Fibroblast of villous mesenchyme (primary cell): ENCODE data around the gene HKDC1. TPM values are rescaled to one million over a fixed set of nuclear protein-coding genes. Genes with fewer than 3 reads are reported as not detected.

ENCODE experiments used
- DNase-seq: peaks from one replicate; pipeline ENCODE4 v3.0.0-alpha.2; 2010; ENCODE audit warnings: low read depth
- H3K4me3 ChIP-seq: 2 replicates; pipeline ENCODE4 v1.5.1; 2011; ENCODE audit warnings: low read depth, mild to moderate bottlenecking, low read length
- CTCF ChIP-seq: IDR thresholded peaks from 2 replicates; pipeline ENCODE4 v1.5.1; 2012; ENCODE audit warnings: low read depth, mild to moderate bottlenecking, low read length; ENCODE audit not compliant: insufficient read depth
- total RNA-seq: library from RNA; depleted of rRNA; stranded (reverse); fragments of >200 nt; gene quantifications from 2 replicates; pipeline ENCODE4 v1.2.3, GENCODE V29; 2012

The HKDC1 gene
- total RNA-seq, 1 donor, result 0.43 TPM

GRCh38 chr10:69311309-69311708 lies 91.2 kb downstream of the HKDC1 start:
- no peak for TF ChIP-seq CTCF
- DNase-seq, result no peak
- no peak overlapping the region for H3K4me3 ChIP-seq

- DNase-seq, result no peak
- TF ChIP-seq CTCF, result no peak
- no peak overlapping the region for H3K4me3 ChIP-seq
Measured at GRCh38 chr10:69312528-69312927, 92.4 kb downstream of the HKDC1 start.

GRCh38 chr10:69315100-69315542 lies 95.0 kb downstream of the HKDC1 start:
- H3K4me3 ChIP-seq, result no peak overlapping the region
- no peak for TF ChIP-seq CTCF
- DNase-seq, result no peak

- no peak overlapping the region for H3K4me3 ChIP-seq
- DNase-seq, result no peak
- TF ChIP-seq CTCF, result no peak
Measured at GRCh38 chr10:69315610-69316312, 95.6 kb downstream of the HKDC1 start.

- H3K4me3 ChIP-seq, result no peak overlapping the region
- TF ChIP-seq CTCF, result no peak
- DNase-seq, result peak; percentile 33
Measured at GRCh38 chr10:69316313-69317059, 96.4 kb downstream of the HKDC1 start.

Other genes starting within 250 kb of the HKDC1 start
- gene KIFBP, start 231.5 kb upstream of the HKDC1 start, total RNA-seq, result 42.5 and 74.7 TPM in 2 replicates
- gene SRGN, start 132.2 kb upstream of the HKDC1 start, total RNA-seq, result 112 and 221 TPM in 2 replicates
- 24.8 and 38.9 TPM in 2 replicates for gene VPS26A, start 96.2 kb upstream of the HKDC1 start, total RNA-seq
- gene SUPV3L1, start 40.1 kb upstream of the HKDC1 start, total RNA-seq, result 22.5 and 28.5 TPM in 2 replicates
- gene HK1, start 58.2 kb downstream of the HKDC1 start, total RNA-seq, result 86.7 and 91.1 TPM in 2 replicates
- gene TACR2, start 196.6 kb downstream of the HKDC1 start, total RNA-seq, result under 0.01 TPM in 1 of 2 replicates, not detected in the other
- gene TSPAN15, start 231.1 kb downstream of the HKDC1 start, total RNA-seq, result 5.5 and 6.0 TPM in 2 replicates